Hepatocyte (in vitro differentiated cells): ENCODE results near the gene ZNF581.

Experiments used
- EZH2 ChIP-seq: fragments of 200-600 bp; sonication (generic); IDR thresholded peaks from 2 replicates; pipeline ENCODE4 v1.6.1; 2016; ENCODE audit warnings: antibody characterized with exemption, mild to moderate bottlenecking, borderline replicate concordance
- TF ChIP-seq, protein P1 (sequence below): fragments of 200-600 bp; sonication (generic); IDR thresholded peaks from 2 replicates; pipeline ENCODE4 v1.5.1; 2016; ENCODE audit warnings: antibody characterized with exemption, mild to moderate bottlenecking; ENCODE audit not compliant: poor library complexity

DNA sequence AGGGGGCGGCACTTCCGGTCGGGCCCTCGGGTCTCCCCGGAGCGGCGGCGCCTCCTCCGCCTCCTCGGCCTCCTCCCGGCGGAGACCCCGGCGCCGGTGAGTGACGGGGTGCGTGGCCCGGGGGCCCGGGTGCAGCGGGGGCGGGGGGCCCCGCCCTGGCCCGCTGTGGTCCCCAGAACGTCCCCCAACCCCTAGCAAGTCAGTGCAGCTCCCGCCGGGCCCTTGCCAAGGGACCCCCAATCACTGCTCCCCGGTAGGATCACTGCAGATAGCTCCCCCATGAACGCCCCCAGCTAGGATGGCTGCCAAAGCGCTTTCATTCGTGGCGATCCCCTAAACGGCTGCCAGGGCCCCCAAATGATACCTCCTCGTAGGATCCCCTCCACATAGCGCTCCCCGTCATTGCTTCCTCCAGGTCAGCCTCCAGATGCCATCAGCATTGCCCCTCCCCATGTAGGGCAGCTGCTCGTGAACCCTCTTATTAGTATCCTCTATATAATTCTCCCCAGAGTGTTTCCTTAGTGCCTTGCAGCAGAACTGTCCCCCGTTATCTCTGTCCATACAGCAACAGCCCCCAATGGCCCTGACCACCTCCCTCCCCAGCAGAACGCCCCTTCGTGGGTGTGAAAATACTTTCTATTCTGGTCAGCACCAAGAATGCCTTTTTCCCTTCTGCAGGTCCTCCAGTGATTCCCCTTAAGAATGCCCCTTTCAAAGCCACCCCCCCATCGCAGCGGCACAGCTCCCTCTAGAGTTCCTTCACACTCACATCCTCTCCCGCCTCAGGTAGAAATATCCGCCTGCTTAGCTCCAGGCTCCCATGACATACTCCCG is 37.6 kb upstream of the ZNF581 start, which contains the start of gene ZNF865:
- TF ChIP-seq, protein P1, sequence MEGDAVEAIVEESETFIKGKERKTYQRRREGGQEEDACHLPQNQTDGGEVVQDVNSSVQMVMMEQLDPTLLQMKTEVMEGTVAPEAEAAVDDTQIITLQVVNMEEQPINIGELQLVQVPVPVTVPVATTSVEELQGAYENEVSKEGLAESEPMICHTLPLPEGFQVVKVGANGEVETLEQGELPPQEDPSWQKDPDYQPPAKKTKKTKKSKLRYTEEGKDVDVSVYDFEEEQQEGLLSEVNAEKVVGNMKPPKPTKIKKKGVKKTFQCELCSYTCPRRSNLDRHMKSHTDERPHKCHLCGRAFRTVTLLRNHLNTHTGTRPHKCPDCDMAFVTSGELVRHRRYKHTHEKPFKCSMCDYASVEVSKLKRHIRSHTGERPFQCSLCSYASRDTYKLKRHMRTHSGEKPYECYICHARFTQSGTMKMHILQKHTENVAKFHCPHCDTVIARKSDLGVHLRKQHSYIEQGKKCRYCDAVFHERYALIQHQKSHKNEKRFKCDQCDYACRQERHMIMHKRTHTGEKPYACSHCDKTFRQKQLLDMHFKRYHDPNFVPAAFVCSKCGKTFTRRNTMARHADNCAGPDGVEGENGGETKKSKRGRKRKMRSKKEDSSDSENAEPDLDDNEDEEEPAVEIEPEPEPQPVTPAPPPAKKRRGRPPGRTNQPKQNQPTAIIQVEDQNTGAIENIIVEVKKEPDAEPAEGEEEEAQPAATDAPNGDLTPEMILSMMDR = peak; percentile 84
- TF ChIP-seq EZH2 = no peak
